Body of pancreas (tissue), 4 donors: Measurements from ENCODE around the gene VPS26C. TPM values are rescaled to one million over a fixed set of nuclear protein-coding genes. Genes with fewer than 3 reads are reported as not detected.

Source experiments
- ATAC-seq: fragments of 150-250 bp; one replicate; pipeline ENCODE4 v1.9.1; 2016
- DNase-seq, 4 donors: peaks; one replicate each; pipeline ENCODE4 v3.0.0-alpha.2; 2019
- H3K27ac ChIP-seq, 4 donors: fragments of 200-600 bp; sonication (generic); 1 replicate in 3 of 4; 2 replicates in 1 of 4; pipeline versions ENCODE4 v1.5.1 to v1.6.1; 2016 to 2019; ENCODE audit warnings: mild to moderate bottlenecking in 1 of 4, mixed read lengths in 1 of 4, moderate library complexity in 1 of 4
- H3K27me3 ChIP-seq, 2 donors: fragments of 200-600 bp; sonication (generic); one replicate each; pipeline ENCODE4 v1.6.0; 2016; ENCODE audit warnings: mild to moderate bottlenecking in 1 of 2
- H3K36me3 ChIP-seq, 2 donors: fragments of 200-600 bp; sonication (generic); replicated peaks in 1 of 2; 2 replicates each; pipeline ENCODE4 v1.5.1; 2016; ENCODE audit warnings: low read depth in 2 of 2; ENCODE audit not compliant: insufficient read depth in 1 of 2
- H3K4me1 ChIP-seq: fragments of 200-600 bp; sonication (generic); one replicate; pipeline ENCODE4 v1.6.0; 2016
- H3K4me3 ChIP-seq, 2 donors: fragments of 200-600 bp; sonication (generic); 1 replicate in 1 of 2; 2 replicates in 1 of 2; pipeline ENCODE4 v1.5.1; 2016 to 2019
- H3K9me3 ChIP-seq, 3 donors: fragments of 200-600 bp; sonication (generic); 1 replicate in 2 of 3; 2 replicates in 1 of 3; pipeline ENCODE4 v1.5.1; 2016
- CTCF ChIP-seq, 7 experiments: fragments of 450-650 bp in 4 of 7; fragments of 200-600 bp in 3 of 7; sonication (generic) in 3 of 7; IDR thresholded peaks; one replicate each; pipeline ENCODE4 v1.5.1; 2016 to 2019; ENCODE audit warnings: antibody characterized with exemption in 7 of 7
- POLR2A ChIP-seq, 3 donors: fragments of 450-650 bp; IDR thresholded peaks; one replicate each; pipeline ENCODE4 v1.6.1; 2016; ENCODE audit warnings: antibody characterized with exemption in 3 of 3, mild to moderate bottlenecking in 2 of 3
- WGBS, 2 donors: methylation state at CpG; one replicate each; pipeline ENCODE4 v1.1.5; 2017; 5-methylcytosine and 5-hydroxymethylcytosine counted together
- intact Hi-C: fragments of 100-400 bp; cut with DNase I; formaldehyde crosslinking; loops from one replicate; pipeline ENCODE4 v1.15.1; 2023
- total RNA-seq, 2 donors: library from RNA; depleted of rRNA; stranded (reverse); fragments of >200 nt; gene quantifications; one replicate each; pipeline ENCODE4 v1.1.0, GENCODE V29; 2016

VPS26C gene
- total RNA-seq, 2 donors from 2014 or later = 29.3 to 34.3 TPM

DNA sequence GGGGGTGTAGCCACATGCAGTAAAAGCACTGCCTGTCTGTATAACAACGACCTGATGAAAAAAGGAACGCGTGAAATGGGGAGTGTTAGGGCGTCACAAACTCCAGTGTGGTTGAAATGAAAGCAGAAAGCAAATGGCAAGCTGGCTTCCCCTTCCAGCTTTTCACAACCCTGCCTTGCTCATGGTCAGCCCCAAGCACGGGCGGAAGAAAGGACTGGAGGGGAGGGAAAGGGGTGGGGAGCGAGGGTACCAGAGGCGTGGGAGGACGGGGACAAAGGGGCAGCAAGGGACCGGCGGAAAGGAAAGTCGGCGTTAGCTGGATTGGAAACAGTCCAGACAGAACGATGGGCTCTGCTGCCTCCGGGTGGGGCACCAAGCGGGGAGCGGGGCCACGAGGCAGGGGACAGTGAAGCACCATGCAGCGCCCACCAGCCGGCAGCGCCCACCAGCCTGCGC is 9.6 kb downstream of the VPS26C start:
- 6 to 8% methylated on average over 18 to 22 of the region's 22 CpGs for WGBS, 2 donors
- Histone ChIP-seq H3K27me3 (no peaks in the 10 kb centered on the region), H3K9me3 (no peaks in the 10 kb centered on the region), H3K27ac (peak overlapping the region in 3 of 4 donors; percentile 46 to 54 (median 51)), H3K36me3 (no peaks in the 10 kb centered on the region), H3K4me1 (peaks cover 18% of the 10 kb centered on the region), H3K4me3 (peak overlapping the region; percentile 5 to 35)
- peak in 2 of 4 donors; percentile 13 to 17 for DNase-seq
- peak; percentile 19 for ATAC-seq
- intact Hi-C loops = no loop called here
- no peak for TF ChIP-seq CTCF (IDR thresholded peaks at IDR 0.05)
- TF ChIP-seq POLR2A (IDR thresholded peaks at IDR 0.05) = no peak

DNA sequence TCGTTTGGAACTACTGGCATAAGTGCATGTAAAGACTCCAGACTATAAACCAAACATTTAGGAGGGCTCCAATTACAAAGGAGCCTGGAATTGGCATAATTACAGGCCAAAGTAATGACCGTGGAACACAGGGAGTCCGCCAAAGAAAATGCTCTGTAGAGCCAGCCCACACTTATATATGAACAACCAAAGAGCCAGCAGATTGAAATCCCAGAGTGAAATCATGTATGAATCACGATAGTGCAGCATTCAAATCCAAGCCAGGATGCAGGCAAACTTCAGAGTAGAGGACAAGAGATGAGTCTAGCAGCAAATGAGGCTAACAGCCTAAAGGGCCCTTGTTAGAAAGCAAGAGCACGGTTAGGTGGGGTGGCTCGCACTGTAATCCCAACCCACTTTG is 13.1 kb downstream of the VPS26C start:
- ATAC-seq (no peak), DNase-seq (no peak)
- WGBS, 2 donors = 84% methylated on average over 6 of the region's 6 CpGs
- intact Hi-C loops = no loop called here
- H3K4me3 ChIP-seq = no peak overlapping the region
- H3K36me3 ChIP-seq = no peaks in the 10 kb centered on the region
- H3K27me3 ChIP-seq = no peaks in the 10 kb centered on the region
- peaks cover 16% of the 10 kb centered on the region for H3K4me1 ChIP-seq
- H3K9me3 ChIP-seq = no peaks in the 10 kb centered on the region
- no peak overlapping the region for H3K27ac ChIP-seq
- TF ChIP-seq POLR2A (IDR thresholded peaks at IDR 0.05) = no peak

DNA sequence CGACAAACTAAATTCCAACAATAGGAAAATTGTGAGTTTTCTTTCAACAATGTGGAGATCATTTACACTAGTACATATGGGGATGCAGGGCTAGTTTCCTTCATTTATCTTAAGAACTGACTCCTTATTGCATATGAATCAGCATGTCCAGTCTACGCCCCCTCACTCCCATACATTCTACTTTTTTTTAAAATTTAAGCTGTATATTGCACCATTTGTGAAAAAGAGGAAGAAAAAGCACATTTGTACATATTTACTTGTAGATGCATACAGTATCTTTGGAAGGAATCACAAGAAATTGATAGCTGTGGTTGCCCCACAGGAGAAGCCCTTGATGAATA is 15.9 kb downstream of the VPS26C start:
- 70 to 85% methylated on average over 2 of the region's 2 CpGs for WGBS, 2 donors
- Histone ChIP-seq H3K27me3 (no peaks in the 10 kb centered on the region), H3K4me3 (no peak overlapping the region), H3K9me3 (no peaks in the 10 kb centered on the region), H3K4me1 (no peaks in the 10 kb centered on the region), H3K36me3 (no peaks in the 10 kb centered on the region), H3K27ac (no peak overlapping the region)
- ATAC-seq = no peak
- no peak for DNase-seq
- TF ChIP-seq POLR2A (IDR thresholded peaks at IDR 0.05) (no peak), CTCF (IDR thresholded peaks at IDR 0.05) (no peak)
- intact Hi-C loops = no loop called here

DNA sequence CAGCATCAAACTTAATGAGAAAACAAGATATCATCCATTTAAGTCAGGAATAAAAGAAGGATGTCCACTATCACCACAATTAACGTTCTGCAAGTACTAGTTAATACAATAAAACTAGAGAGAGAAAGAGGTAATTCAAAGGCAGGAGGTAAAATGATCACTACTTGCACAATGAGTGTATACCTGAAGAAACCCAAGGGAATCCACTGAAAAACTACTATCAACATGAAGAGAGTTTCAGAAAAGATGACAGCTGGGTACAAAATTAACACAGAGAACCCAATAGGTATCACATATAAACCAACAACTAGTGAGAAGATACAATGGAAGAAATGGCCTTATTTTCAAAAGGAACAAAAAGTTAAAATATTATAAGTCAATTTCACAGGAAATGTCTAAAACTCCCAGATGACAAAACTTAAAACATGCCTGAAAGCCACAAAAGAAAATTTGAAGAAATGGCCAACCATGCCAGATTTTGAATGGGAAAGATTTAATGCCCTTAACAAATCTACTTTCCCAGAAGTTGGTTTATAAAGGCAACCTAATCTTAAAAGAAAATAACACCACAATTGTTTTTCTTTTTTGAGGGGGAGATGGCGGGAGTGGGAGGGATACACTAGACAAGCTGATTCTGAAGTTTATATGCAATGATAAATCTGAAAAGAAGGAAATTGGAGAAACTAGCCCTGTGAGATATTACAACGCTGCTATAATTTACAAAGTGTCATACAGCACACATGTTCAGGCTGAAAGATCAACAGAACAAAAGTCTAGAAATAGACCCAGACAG is 17.8 kb downstream of the VPS26C start:
- Histone ChIP-seq H3K36me3 (no peaks in the 10 kb centered on the region), H3K27ac (no peak overlapping the region), H3K4me1 (no peaks in the 10 kb centered on the region), H3K9me3 (no peaks in the 10 kb centered on the region), H3K4me3 (no peak overlapping the region), H3K27me3 (no peaks in the 10 kb centered on the region)
- TF ChIP-seq CTCF (IDR thresholded peaks at IDR 0.05) (no peak), POLR2A (IDR thresholded peaks at IDR 0.05) (no peak)
- 70 to 87% methylated on average over 3 of the region's 3 CpGs for WGBS, 2 donors
- DNase-seq (no peak), ATAC-seq (no peak)
- intact Hi-C loops = no loop called here

- WGBS, 2 donors = 69 to 72% methylated on average over 1 of the region's 1 CpG
- no peaks in the 10 kb centered on the region for H3K36me3 ChIP-seq
- H3K4me1 ChIP-seq = no peaks in the 10 kb centered on the region
- ATAC-seq (no peak), DNase-seq (no peak)
- no peak overlapping the region for H3K27ac ChIP-seq
- TF ChIP-seq CTCF (IDR thresholded peaks at IDR 0.05) (no peak), POLR2A (IDR thresholded peaks at IDR 0.05) (no peak)
- H3K27me3 ChIP-seq = no peaks in the 10 kb centered on the region
- intact Hi-C loops = no loop called here
- H3K9me3 ChIP-seq = no peaks in the 10 kb centered on the region
- no peak overlapping the region for H3K4me3 ChIP-seq
These were observed 18.8 kb downstream of the VPS26C start for GRCh38 chr21:37248298-37248697.
